ENCODE data around the gene SAP25. TPM values are rescaled to one million over a fixed set of nuclear protein-coding genes. Genes with fewer than 3 reads are reported as not detected.

The SAP25 gene
- total RNA-seq, 1 donor from 2014 or later, result 2.6 TPM

DNA sequence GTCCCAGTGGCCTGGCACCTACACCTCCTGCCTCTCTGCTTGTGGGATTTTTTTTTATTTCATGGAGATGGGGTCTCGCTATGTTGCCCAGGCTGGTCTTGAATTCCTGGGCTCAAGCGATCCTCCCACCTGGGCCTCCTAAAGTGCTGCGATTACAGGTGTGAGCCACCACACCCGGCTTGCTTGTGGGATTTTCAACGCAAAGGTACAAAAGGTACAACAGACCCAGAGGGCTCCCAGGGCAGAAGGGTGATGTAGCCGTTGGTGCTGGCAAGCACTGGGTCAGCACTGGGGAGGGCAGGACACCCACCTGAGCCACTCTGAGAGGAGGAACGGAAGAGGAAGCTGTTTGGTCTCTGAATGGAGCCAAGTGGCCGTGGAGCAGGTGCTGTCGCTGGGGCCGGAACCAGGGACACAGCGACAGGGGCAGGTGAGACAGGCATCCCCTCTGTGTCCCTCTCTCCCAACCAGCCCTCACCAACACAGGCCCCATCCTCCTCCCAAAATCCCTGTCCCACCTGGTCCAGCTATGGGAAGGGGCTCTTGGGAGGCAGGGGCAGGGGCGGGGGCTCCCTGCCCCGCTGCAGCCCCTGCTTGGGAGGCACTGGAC lies 2.8 kb upstream of the SAP25 start:
- no peaks in the 10 kb centered on the region for H3K9me3 Mint-ChIP-seq (ENCODE audit: unreplicated experiment)
- no peak for DNase-seq (ENCODE audit: low spot score)
- no peak overlapping the region for H3K27ac Mint-ChIP-seq (ENCODE audit: unreplicated experiment)
- H3K4me1 Mint-ChIP-seq (ENCODE audit: unreplicated experiment), result peaks cover 4% of the 10 kb centered on the region
- H3K36me3 Mint-ChIP-seq (ENCODE audit: low read depth, unreplicated experiment), result peaks cover 12% of the 10 kb centered on the region
- H3K27me3 Mint-ChIP-seq (ENCODE audit: unreplicated experiment), result peaks cover 20% of the 10 kb centered on the region
- peak overlapping the region; percentile 44 for H3K4me3 Mint-ChIP-seq (ENCODE audit: unreplicated experiment)
- TF ChIP-seq, protein P1, sequence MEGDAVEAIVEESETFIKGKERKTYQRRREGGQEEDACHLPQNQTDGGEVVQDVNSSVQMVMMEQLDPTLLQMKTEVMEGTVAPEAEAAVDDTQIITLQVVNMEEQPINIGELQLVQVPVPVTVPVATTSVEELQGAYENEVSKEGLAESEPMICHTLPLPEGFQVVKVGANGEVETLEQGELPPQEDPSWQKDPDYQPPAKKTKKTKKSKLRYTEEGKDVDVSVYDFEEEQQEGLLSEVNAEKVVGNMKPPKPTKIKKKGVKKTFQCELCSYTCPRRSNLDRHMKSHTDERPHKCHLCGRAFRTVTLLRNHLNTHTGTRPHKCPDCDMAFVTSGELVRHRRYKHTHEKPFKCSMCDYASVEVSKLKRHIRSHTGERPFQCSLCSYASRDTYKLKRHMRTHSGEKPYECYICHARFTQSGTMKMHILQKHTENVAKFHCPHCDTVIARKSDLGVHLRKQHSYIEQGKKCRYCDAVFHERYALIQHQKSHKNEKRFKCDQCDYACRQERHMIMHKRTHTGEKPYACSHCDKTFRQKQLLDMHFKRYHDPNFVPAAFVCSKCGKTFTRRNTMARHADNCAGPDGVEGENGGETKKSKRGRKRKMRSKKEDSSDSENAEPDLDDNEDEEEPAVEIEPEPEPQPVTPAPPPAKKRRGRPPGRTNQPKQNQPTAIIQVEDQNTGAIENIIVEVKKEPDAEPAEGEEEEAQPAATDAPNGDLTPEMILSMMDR (IDR thresholded peaks at IDR 0.05; ENCODE audit: unreplicated experiment), result no peak

DNA sequence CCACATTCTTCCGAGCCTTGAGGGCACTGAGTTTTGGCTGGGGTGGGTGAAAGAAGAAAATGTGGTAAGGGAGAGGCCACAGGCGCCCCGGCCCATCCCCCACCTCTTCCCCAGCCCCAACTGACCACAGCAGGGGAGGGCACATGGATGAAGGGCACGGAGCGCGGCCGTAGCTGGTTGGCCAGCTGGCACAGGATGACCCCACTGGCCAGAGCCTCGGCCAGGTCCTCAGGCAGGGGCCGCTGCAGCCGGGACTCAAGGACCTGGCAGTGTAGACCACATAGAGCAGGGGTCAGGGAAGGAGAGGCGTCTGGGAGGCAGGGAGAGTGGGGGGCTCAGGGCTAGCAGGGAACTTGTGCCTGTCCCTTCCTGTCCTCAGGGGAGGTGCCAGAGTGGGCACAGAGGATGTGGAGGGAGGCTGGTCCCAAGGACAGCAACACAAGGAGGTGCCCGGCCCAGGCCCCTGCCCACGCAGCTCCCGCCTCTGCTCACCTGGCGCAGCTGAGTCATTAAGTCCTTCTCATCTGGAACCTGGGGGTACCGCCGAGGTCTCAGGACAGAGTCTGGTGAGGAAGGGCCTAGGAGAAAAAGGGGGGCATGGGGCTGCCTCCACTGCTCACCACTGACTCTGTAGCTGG lies 2.2 kb upstream of the SAP25 start:
- H3K4me3 Mint-ChIP-seq (ENCODE audit: unreplicated experiment), result peak overlapping the region; percentile 44
- H3K27me3 Mint-ChIP-seq (ENCODE audit: unreplicated experiment), result peaks cover 20% of the 10 kb centered on the region
- DNase-seq (ENCODE audit: low spot score), result no peak
- H3K4me1 Mint-ChIP-seq (ENCODE audit: unreplicated experiment), result peaks cover 4% of the 10 kb centered on the region
- TF ChIP-seq, protein P1 (IDR thresholded peaks at IDR 0.05; ENCODE audit: unreplicated experiment), result no peak
- peaks cover 12% of the 10 kb centered on the region for H3K36me3 Mint-ChIP-seq (ENCODE audit: low read depth, unreplicated experiment)
- no peak overlapping the region for H3K27ac Mint-ChIP-seq (ENCODE audit: unreplicated experiment)
- no peaks in the 10 kb centered on the region for H3K9me3 Mint-ChIP-seq (ENCODE audit: unreplicated experiment)

DNA sequence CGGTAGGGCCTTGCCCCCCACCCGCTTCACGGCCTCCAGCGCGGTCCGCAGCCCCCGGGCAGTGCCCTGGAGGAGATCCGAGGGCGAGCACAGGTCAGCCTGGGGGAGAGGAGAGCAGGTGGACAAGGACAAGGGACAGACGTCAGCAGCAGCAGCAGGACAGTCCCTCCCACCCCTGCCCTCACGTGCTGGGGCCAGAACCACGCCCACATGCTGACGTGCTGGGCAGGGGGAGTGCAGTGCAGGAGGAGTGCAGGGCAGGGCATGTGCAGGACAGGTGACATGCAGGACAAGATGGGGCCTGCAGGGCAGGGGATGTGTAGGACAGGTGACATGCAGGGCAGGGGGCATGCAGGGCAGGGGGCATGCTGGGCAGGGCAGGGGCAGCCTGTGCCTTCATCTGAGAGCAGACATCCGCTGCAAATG lies 1.5 kb upstream of the SAP25 start:
- Mint-ChIP-seq H3K27me3 (ENCODE audit: unreplicated experiment) (peaks cover 20% of the 10 kb centered on the region), H3K9me3 (ENCODE audit: unreplicated experiment) (no peaks in the 10 kb centered on the region), H3K27ac (ENCODE audit: unreplicated experiment) (no peak overlapping the region), H3K4me1 (ENCODE audit: unreplicated experiment) (peaks cover 4% of the 10 kb centered on the region), H3K36me3 (ENCODE audit: low read depth, unreplicated experiment) (peaks cover 12% of the 10 kb centered on the region), H3K4me3 (ENCODE audit: unreplicated experiment) (no peak overlapping the region)
- DNase-seq (ENCODE audit: low spot score), result no peak
- TF ChIP-seq, protein P1 (IDR thresholded peaks at IDR 0.05; ENCODE audit: unreplicated experiment), result no peak

DNA sequence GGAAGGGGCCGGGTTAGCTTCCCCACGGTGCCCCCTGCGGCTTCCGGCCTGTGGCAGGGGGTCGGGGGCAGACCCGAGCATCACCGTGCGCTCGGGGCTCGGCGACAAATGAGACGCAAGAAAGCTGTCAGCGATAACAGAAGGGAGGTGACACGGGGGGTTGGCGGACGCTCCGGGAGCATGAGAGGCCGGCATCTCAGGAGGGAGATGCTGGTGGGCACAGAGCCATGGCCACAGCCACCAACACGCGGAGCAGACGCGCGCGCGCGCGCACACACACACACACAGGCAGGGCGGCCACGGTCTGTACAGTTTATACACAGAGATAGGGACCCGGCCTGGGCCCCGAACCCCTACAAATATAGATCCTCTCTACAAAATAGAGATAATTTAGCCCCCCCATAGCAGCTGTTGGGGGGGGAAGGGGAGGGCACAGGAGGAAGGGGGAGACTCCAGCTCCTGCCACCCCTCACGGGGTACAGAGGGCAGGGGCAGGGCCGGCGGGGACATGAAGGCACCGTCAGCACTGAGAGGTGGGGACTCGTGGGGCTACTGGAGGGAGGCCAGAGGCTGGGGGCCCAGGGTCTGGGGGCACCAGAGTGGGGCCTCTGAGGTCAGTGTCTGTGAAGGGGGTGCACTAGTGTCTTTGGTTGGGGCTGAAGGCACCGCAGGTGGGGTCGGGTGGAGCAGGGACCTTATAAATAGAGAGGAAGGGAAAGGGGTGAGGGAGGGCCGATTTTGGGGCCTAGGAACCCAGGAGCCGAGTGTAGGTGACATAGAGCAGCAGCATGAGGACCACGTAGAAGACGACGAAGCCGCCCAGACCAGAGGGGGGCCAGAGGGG lies 884 bp upstream of the SAP25 start:
- Mint-ChIP-seq H3K4me3 (ENCODE audit: unreplicated experiment) (no peak overlapping the region), H3K36me3 (ENCODE audit: low read depth, unreplicated experiment) (peaks cover 12% of the 10 kb centered on the region), H3K27ac (ENCODE audit: unreplicated experiment) (peak overlapping the region; percentile 36), H3K9me3 (ENCODE audit: unreplicated experiment) (no peaks in the 10 kb centered on the region), H3K4me1 (ENCODE audit: unreplicated experiment) (peaks cover 4% of the 10 kb centered on the region), H3K27me3 (ENCODE audit: unreplicated experiment) (peaks cover 22% of the 10 kb centered on the region)
- DNase-seq (ENCODE audit: low spot score), result no peak
- TF ChIP-seq, protein P1 (IDR thresholded peaks at IDR 0.05; ENCODE audit: unreplicated experiment), result no peak

Measured in endothelial cell (in vitro differentiated cells).